ENCODE results near the gene RNF212.

Gene RNF212

DNA sequence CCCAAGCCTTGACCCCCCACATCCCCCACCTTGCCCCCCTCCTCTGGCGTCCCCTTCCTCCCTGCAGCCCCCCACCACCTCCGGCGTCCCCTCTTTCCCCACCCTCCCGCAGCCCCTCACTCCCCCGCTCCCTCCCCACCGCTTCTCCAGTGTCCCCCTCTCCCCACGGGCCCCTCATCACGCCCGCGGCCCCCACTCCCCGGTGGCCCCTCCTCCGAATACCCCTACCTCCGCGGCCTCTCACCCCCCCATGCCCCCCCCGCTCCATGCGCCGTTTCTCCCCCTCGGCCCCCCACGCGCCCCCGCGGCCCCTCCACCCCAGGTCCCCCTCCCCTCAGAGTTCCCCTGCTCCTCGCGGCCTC lies 562 bp downstream of the RNF212 start:
- DNase-seq: no peak

DNA sequence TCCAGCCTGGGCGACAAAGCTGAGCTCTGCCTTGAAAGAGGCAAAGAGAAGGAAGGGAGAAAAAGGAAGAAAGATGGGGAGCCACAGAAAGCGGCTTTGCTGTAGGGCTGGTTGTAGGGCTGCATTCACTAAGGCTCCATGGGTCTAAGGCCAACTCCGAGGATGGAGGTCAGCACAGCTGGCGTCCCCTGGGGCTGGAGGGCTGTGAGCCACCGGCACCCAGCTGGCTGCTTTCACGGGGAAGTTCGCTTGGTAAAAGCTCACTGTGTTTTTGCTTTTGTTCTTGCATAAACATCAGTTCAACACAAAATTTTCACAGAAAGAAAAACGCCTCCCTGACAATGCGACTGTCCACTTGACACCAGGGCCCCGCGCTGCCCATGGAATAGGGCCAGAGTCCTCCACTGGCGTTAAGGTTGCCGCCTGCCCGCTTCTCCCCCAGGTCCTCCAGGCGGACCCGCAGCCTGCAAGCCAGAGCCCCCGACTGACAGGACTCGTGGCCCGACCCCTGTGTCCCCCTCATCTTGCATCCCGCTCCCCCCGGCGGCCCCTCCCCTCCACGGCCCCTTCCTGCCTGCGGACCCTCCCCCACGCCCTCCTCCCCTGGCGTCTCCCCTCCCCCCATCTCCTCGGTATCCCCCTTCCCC lies 1.1 kb downstream of the RNF212 start:
- no peak for DNase-seq

DNA sequence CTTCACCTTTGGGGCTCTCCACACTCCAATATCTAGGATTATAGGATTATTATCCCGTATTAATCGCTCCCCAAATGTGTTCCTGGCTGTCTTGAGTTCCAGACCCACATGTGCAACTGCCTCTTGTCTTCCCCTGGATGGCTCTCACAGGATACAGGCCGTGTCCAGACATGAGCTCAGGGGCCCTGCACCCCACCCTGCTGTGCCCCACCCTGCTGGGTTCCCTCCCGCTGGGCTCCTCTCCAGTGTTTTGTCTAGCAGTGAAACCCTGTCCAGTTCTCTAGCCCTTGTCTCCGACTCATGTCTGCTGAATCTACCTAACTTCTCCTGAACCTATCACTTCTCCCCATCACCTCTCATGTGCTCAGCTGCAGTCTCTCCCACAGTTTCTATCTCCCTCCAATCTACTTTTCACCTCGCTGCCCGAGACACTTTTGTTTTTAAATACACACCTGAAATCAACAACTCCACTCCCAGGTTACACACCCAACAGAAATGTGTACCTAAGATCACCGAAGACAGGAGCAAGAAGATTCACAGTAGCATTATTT lies 2.0 kb downstream of the RNF212 start:
- no peak for DNase-seq

DNA sequence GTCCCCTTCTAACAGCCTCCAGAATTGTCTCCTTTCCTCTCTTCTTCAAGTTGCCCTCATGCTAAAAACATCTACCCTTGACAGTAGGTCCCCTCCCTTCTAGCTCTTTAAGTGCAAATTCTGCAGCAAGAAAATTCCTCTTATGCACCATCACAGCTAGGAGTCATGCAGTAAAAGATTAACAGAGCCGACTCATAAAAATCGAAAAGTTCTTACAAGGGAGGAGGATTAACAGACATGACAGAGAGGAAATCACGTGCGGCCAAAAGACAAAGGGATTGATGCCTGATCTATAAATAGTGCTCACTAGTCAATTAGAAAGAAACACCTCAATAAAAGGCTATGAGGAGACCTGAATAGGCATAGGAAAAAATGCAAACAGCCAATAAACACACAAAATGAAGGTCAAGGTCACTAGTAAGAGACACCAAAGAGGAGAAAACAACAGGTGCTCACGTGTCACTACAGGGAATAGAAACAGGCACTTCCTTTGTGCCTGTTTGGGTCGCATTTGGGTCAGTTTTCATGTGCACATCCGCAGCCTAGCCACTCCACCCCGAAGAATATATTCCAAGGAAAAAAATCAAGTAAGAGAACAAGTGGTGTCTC lies 3.4 kb downstream of the RNF212 start:
- DNase-seq: no peak

DNA sequence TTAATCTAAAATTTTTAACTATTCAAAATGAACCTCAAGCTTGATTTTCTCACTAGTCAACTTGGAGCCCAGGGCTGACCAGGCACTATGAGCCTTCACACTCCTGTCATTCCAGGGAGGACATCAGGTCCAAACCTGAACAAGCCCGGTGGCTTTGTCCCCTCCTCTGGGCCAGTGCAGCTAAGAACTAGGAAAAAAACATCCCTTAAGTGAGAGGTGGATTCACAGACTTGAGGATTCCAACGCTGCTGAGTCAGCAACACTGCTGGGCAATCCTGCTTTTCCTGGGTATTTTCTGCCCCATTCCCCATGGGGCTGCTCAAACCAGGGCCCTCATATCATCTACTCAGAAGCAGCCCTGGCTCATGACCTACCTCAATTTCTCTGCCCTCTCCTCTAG lies 4.0 kb downstream of the RNF212 start:
- DNase-seq: no peak

DNA sequence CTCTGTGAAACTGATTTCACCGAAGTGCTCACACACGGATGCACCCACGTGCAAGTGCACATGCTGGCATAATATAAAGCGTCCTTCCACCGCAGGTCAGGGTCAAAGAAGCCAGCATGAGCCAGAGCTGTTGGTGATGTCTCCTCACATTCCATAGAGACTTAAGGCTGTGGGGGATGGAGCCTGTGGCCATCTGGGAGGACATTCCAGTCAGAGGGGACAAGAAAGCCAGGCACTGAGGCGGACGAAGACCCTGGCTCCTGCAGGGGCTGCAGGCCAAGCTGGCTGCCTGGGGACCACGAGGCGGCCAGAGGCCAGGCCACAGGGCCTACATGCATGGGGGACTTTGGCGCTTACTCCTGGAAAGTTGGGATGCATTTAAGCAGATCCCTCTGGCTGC lies 7.7 kb downstream of the RNF212 start:
- DNase-seq: no peak

DNA sequence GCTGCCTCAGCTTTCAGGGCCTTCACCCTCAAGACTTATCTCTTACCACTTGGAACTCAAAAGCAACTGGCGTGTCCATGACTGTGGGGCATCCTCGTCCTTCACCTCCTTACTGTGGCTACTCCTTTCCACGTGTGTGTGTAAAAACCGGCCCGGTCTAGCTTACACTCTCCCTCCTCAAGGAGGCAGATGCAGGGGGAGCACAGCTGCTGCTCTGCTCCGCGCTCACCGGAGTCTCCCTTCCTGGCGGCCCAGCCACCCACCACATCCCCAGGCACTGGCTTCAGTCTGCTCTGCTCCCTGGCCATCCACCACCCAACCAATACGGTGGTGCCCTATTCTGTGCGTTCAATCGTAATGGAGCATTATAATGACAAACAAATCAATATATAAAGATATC lies 8.3 kb downstream of the RNF212 start:
- DNase-seq: no peak

DNA sequence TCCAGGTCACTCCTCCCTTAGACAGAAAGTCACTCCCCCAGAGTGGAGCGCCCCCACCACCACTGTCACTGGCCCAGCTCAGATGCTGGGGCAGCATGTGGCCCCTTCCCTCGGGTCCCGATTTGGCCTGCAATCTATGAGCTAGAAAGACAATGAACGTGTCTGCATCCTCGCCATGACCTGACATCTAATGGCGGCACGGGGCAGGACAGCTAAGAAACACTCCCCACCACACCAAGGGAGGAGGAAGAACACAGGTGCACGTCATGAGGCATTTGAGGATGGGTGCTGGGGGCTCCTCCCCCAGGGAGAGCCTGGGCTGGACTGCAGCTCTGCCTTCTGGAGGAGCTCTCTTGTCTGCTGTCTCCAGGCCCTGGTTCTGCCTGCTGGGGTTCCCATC lies 8.7 kb downstream of the RNF212 start:
- no peak for DNase-seq

DNA sequence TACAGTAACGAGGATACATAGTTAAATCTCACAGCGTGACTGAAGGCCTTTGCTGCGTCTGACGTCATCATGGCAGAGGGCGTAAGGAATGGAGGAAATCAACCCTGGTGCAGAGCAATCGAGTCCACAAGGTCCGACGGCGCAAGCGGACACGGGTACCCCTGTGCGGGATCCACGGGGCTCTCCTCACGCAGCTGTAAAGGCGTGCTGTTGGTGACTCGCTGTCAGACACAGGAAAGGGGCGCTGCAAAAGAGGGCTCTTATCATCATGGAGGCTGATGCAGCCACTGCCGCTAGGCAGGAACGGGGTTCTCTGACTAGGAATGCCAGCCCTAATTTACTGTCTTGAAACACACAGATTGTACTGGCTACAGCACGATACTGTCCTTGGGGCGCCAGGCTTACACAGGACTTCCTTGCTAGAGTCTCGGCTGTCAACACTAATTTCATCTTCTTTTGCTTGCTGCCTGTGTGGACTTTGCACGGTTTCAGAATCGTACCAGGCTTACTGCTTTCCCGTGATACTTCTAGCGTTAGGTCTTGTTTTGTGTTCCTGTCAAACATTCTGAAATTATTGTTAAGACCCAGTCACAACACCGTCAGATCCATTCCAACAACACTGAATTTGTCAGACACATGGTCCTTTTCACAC lies 13.6 kb downstream of the RNF212 start:
- DNase-seq: no peak

DNA sequence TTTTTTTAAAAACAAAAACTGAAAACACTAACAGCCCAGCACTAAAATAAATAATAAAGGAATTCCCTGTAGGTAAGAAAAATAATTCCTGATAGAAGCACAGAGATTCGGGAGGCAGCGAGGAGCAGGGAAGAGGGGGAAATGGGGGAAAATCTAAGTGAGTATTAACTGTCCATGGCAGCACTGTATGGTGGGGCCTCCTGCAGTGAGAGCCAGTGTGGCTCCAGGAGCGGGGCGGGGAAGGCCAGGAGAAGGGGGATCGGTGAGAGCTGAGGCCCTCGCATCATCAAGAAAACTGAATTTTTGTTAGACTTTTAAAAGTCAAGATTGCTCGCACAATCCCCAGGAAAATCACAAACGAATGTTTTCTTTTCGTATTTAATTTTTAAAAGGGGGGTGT lies 14.1 kb downstream of the RNF212 start:
- no peak for DNase-seq

DNA sequence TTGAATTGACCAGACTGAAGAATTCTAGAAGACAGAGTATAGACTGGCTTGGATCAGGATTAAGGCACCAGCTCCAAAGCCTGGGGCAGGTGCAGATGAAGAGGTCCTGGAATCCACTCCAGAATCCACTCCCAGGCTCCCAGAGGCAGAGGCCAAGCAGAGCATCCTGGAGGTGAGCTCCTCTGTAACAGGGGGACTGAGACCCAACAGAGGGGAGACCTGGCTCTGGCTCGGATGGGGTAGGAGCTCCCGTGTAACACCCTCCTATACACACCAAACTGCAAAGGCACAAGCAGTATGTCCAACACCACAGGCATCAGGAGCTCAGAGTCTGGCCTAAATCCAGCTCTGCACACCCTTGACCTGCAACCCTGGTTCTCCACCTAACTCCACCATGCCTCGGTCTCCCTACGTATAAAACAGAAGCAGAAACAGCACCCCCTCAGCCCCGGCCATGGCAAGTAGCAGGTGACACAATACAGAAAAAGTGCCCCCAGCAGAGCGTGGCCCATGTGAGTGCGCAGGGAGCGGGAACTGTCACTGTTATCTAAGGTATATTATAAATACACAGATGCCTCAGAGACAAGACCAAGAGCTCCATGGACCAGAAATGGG lies 14.9 kb downstream of the RNF212 start:
- DNase-seq: no peak

DNA sequence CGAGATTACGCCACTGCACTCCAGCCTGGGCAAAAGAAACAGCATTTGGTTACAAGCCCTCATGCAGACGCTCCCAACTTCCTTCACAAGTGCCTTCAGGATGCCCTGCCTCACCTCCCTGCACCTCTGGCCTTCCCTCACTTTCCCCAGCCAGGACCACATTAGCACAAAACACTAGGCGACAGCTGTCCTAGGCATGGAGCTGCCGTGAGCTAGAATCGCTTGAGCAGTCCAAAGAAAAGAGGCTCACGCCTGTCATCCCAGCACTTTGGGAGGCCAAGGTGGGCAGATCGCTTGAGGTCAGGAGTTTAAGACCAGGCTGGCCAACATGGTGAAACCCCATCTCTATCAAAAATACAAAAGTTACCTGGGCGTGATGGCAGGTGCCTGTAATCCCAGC lies 15.8 kb downstream of the RNF212 start:
- no peak for DNase-seq

DNA sequence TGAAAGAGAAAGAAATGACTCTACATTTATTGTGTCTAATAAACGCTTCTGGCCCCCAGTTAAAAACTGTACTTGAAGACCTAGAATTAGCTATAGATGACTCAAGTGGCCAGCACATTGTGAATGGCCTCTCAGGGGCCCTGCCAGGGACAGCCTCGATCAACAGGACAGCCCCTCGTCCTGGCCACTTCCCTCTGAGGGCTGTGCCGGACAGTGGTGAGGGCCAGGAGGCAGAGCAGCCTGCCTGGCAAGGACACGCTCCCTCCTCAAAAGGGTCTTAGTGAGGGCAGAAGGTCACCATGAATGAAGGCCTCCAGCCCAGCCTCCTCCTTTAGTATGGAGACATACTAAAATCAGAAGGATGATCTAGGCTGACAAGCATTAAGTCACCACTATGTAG lies 16.5 kb downstream of the RNF212 start:
- no peak for DNase-seq

DNA sequence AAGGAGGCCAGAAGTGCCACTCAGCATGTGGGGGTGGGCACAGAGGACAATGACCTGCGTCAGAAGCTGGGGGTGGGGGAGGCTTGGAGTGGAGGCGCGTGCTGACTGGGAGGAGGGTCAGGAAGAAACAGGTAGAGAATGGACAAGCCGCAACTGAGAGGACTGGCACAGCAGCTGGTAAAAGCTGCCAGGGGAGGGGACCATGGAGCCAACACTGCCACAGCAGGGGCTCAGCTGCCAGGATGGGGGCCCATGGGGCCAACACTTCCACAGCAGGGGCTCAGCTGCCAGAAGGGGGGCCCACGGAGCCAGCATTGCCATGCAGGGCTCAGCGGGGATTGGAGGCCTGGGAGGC lies 19.1 kb downstream of the RNF212 start:
- DNase-seq: no peak

DNA sequence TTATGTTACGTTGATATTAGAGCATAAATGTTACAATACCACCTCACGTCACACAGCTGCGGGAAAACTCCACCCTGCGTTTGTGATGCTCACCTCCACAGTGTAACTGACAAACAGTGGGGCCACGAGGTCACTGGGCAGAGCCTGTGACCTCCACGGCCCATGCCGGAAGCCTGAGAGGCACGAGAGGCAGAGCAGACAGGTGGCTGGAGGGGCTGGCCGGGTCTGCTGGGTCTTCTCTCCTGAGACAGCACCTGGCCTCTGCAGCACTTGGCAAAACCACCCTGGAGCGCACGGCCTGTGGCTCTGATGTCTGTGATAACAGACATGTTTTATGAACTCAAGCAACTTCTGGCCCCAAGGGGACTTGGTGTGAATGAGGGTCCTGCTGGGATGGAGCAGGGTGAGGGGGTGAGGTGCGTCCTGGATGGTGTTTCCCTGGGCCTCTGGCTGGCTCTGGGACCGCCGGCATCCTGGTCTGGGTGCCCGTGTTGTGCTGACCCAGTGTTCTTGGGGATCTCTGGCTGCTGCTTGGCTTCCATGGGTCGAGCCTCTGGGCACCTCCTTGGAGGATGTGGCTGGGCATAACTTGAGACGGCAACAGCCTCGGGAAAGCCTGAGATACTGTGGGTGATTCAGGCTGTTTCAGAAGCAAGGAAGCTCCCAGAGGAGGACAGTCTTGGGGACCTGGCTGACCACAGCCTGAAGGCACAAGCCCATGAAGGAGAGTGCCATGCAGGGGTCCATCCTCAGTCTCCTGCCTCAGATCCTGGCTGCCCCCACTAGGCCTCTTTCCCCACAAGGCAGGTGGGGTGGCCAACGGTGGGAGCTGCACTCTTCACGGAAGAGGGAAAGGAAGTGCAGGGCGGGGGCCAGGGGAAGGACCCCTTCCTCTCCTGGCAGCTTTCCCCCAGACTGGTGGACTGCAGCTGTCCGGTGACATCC lies 19.7 kb downstream of the RNF212 start:
- DNase-seq: no peak

DNA sequence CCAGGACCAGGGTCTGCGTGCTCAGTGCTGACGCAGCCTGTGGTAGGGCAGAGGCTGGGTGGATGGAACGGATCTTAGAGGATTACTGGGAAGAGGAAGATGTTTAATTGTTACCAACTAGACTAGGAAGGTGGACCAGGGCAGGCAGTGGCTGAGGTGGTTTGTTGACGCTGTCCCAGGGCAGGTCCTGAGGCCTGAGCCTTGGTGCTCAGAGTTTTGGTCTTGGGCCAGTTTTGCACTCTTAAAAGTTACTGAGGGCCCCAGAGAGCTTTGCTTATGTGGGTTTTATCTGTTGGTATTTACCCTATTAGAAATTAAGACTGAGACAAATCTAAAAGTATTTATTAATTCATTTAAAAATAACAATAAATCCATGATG lies 20.4 kb downstream of the RNF212 start:
- DNase-seq: no peak

DNA sequence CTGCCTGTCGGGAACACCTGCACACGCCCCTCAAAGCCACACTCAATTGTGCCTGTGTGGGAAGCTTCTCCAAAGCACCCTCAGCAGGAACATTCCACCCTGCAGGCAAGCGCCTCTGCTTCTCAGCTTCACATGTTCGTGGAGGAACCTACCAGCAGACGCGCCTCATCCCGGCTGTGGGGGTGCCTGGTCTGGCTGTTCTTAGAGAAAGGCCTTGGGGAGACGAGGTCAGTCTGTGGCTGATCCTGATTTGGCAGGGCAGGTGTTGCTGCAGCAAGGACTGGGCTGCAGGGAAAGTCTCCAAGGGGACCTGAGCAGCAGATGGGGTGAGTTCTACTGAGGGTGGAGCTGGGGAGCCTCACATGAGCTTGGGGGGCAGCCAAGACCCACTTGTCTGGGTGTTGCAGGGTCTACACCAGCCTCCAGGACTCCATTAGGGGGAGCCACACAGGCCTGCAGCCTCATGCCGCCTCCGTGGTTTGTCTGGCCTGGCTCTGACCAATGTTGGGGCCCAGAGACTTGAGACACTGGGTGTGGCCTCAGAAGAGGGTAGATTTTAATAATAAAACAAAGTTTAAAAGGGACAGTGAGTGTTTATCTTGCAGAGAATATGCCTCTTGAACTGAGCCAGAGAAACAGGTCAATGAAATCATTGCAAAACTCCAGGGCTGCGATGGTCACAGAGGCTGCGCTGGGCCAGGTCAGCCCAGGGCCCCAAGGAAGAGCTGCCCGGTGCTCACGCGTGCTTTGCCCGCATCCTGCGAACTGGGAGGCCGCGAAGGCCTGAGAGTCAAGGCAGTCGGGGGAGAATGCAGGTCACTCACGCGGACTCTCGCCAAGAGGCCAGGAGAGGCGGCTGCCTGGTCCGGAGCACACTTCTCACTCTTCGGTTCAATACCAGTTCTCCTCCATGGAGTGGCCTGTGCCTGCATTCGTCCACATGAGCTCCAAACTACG lies 21.1 kb downstream of the RNF212 start:
- no peak for DNase-seq

DNA sequence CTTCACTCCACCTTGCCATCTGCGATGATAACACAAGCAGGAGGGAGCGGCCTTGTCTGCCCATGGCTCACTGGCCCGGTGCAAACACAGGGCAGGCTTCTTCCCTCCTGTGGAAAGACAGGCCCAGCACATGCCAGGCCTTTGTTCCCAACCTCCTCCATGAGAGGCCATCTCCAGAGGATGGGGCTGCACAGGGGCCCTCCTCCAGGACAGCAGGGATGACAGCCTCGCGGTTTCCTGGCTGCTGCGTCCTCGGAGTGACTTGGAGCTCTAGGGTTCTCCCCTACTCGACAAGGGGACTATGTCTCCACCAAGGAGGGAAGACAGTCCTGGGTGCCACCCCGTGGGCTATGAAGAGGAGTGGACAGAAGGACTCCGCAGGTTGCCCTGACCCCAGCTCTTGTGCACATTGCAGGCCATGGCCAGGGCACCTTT lies 21.8 kb downstream of the RNF212 start:
- no peak for DNase-seq

DNA sequence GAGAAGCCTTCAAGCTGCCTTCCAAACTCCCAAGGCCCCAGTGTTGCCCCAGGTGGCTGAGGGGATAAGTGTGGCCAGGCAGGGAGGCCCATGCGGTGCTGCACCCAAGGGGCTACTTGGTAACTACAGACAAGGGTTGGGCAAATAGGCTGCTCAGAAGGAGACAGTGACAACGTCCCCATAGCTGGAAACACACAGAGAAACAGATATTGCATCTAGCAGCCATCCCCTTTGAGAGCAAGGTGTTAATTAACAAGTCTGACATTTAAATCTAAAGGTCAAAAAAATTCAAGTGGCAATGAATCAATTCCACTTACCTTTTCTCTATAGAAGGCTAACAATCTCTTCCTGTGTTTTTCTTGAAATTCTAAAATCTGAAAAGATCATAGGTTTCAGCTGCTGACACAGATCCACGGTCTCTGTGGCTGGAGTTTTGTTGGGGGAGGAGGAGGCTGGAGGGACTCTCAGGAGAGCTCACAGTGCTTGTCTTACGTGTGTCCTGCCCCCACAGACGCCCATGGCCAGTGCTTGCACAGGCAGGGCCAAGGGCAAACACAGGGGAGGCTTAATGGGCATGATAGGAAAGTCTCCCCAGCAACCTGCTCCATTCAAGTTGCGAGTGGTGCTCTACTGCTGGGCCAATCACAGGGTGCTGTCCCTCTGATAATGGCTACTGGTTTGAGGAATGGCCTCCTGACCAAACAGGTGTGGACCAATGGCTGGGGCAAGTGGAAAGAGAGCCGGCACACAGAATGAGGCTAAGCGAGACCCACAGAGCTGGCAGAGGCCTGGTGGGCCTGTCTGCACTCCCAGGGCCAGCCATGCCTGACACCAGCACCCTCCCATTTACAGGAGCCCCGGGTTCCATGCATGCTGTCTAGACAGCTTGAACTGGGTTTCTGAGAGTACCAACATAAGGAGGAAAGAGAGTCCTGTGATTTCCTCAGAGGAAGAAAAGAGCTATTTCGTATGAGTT lies 22.6 kb downstream of the RNF212 start:
- no peak for DNase-seq

DNA sequence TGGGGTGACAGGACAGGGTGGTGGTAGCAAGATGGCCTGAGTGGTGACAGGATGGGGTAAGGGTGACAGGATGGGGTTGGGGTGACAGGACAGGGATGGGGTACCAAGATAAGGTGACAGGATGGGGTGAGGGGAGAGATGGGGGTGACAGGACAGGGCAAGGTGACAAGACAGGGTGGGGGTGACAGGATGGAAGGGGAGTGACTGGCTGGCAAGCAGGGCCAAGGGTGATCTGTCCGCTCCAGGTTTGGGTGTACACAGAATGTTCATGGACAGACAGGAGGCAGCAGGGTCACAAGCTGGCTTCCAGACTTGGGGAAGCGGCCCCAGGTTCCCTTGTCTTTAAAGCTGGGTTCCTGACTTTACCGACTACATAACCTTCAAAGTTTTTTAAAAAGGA lies 23.3 kb downstream of the RNF212 start:
- DNase-seq: no peak

DNA sequence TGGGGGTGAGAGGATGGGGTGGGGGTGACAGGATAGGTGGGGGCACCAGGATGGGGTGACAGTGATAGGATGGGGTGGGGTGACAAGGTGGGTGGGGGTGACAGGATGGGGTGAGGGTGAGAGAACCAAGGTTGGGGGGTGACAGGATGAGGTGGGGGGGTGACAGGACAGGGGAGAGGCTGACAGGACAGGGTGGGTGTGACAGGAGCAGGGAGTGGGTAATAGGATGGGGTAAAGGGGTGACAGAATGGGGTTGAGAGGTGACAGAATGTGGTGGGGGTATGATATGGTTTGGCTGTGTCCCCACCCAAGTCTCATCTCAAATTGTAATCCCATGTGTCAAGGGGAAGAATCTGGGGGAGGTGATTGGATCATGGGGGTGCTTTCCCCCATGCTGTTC lies 26.0 kb downstream of the RNF212 start:
- no peak for DNase-seq

Measured in NCI-H2227 treated with DMSO at 0.1 percent for 48 hours (cell line).